WTC11 (cell line): Measurements from ENCODE around the gene POC1A. TPM values are rescaled to one million over a fixed set of nuclear protein-coding genes. Genes with fewer than 3 reads are reported as not detected.

ENCODE experiments used
- ATAC-seq: fragments of 200-7000 bp; cut with Tn5 transposase; 2 replicates; pipeline ENCODE4 v1.10.0; 2021; ENCODE audit warnings: mild to moderate bottlenecking, moderate library complexity
- CTCF ChIA-PET: fragments of 300-600 bp; sonication (Branson Sonifier 250); formaldehyde crosslinking; loops from one replicate; lab custom pipeline; 2021; ENCODE audit warnings: antibody characterized with exemption; lab: Charles Lee
- POLR2A ChIA-PET: fragments of 350-600 bp; sonication (Branson Sonifier 250); formaldehyde crosslinking; loops from one replicate; lab custom pipeline; 2021; ENCODE audit warnings: antibody characterized with exemption; lab: Charles Lee
- DNase-seq: peaks from one replicate; pipeline ENCODE4 v3.0.0; 2021; ENCODE audit warnings: low spot score
- H3K27ac Mint-ChIP-seq: 2 replicates; pipeline ENCODE4 v1.8.0; 2021; ENCODE audit warnings: mixed read lengths
- H3K27me3 Mint-ChIP-seq: 2 replicates; pipeline ENCODE4 v1.8.0; 2021; ENCODE audit warnings: low read depth, mild to moderate bottlenecking, moderate library complexity, mixed read lengths
- H3K36me3 Mint-ChIP-seq: 2 replicates; pipeline ENCODE4 v1.8.0; 2021; ENCODE audit warnings: mixed read lengths
- H3K4me1 Mint-ChIP-seq: 2 replicates; pipeline ENCODE4 v1.8.0; 2022; ENCODE audit warnings: mixed read lengths
- H3K4me3 Mint-ChIP-seq: 2 replicates; pipeline ENCODE4 v1.8.0; 2021; ENCODE audit warnings: mild to moderate bottlenecking, moderate library complexity, mixed read lengths
- H3K9me3 Mint-ChIP-seq: 2 replicates; pipeline ENCODE4 v1.8.0; 2021; ENCODE audit warnings: mixed read lengths
- E2F4 ChIP-seq: sonication (generic); formaldehyde crosslinking; IDR thresholded peaks from 2 replicates; pipeline ENCODE4 v1.8.1; 2022; ENCODE audit warnings: low read depth, mild to moderate bottlenecking, moderate library complexity, missing genetic modification reagents, borderline replicate concordance
- ESRRA ChIP-seq: sonication (generic); formaldehyde crosslinking; IDR thresholded peaks from 2 replicates; pipeline ENCODE4 v1.8.1; 2022; ENCODE audit warnings: mild to moderate bottlenecking, missing genetic modification reagents, borderline replicate concordance
- ETV6 ChIP-seq: sonication (generic); formaldehyde crosslinking; IDR thresholded peaks from 2 replicates; pipeline ENCODE4 v1.8.1; 2022; ENCODE audit warnings: mild to moderate bottlenecking, missing genetic modification reagents
- FOXK1 ChIP-seq: sonication (generic); formaldehyde crosslinking; IDR thresholded peaks from 2 replicates; pipeline ENCODE4 v1.8.0; 2022; ENCODE audit warnings: mild to moderate bottlenecking, moderate library complexity, missing genetic modification reagents
- FOXP1 ChIP-seq: sonication (generic); formaldehyde crosslinking; IDR thresholded peaks from 2 replicates; pipeline ENCODE4 v1.8.0; 2022; ENCODE audit warnings: missing genetic modification reagents, mild to moderate bottlenecking, moderate library complexity, borderline replicate concordance
- IRF1 ChIP-seq: sonication (generic); formaldehyde crosslinking; IDR thresholded peaks from 2 replicates; pipeline ENCODE4 v1.8.0; 2023; ENCODE audit warnings: missing genetic modification reagents
- PRRX2 ChIP-seq: fragments of 250-450 bp; sonication (Bioruptor Pico); IDR thresholded peaks from 2 replicates; pipeline ENCODE4 v1.8.0; 2021; ENCODE audit warnings: mild to moderate bottlenecking
- TEAD1 ChIP-seq: sonication (generic); formaldehyde crosslinking; IDR thresholded peaks from 2 replicates; pipeline ENCODE4 v1.8.0; 2022; ENCODE audit warnings: mild to moderate bottlenecking, missing genetic modification reagents
- TEAD4 ChIP-seq: sonication (generic); formaldehyde crosslinking; IDR thresholded peaks from 2 replicates; pipeline ENCODE4 v1.8.0; 2022; ENCODE audit warnings: mild to moderate bottlenecking, missing genetic modification reagents
- USF2 ChIP-seq: sonication (generic); formaldehyde crosslinking; IDR thresholded peaks from 2 replicates; pipeline ENCODE4 v1.8.1; 2023; ENCODE audit warnings: mild to moderate bottlenecking, missing genetic modification reagents, moderate library complexity
- ZNF138 ChIP-seq: sonication (generic); formaldehyde crosslinking; conservative IDR thresholded peaks from 2 replicates; pipeline ENCODE4 v1.8.1; 2022; ENCODE audit warnings: mild to moderate bottlenecking, moderate library complexity, missing genetic modification reagents
- ZNF281 ChIP-seq: sonication (generic); formaldehyde crosslinking; IDR thresholded peaks from 2 replicates; pipeline ENCODE4 v1.8.0; 2023; ENCODE audit warnings: mild to moderate bottlenecking, missing genetic modification reagents
- ZNF532 ChIP-seq: fragments of 250-450 bp; sonication (Bioruptor Pico); IDR thresholded peaks from 2 replicates; pipeline ENCODE4 v1.9.0; 2021; ENCODE audit warnings: mild to moderate bottlenecking, borderline replicate concordance
- total RNA-seq: library from RNA; stranded (reverse); gene quantifications from 3 replicates; pipeline ENCODE4 v1.2.3, GENCODE V29; 2021
- TF ChIP-seq, protein P1 (sequence below): sonication (generic); formaldehyde crosslinking; IDR thresholded peaks from 2 replicates; pipeline ENCODE4 v1.8.0; 2022; ENCODE audit warnings: mild to moderate bottlenecking, missing genetic modification reagents
- TF ChIP-seq, protein P2 (sequence below): sonication (generic); formaldehyde crosslinking; conservative IDR thresholded peaks from 2 replicates; pipeline ENCODE4 v1.8.1; 2022; ENCODE audit warnings: mild to moderate bottlenecking, missing genetic modification reagents
- TF ChIP-seq, protein P3 (sequence below): sonication (generic); formaldehyde crosslinking; IDR thresholded peaks from 2 replicates; pipeline ENCODE4 v1.8.0; 2022; ENCODE audit warnings: mild to moderate bottlenecking, missing genetic modification reagents
- TF ChIP-seq, protein P4 (sequence below): sonication (generic); formaldehyde crosslinking; IDR thresholded peaks from 2 replicates; pipeline ENCODE4 v1.8.0; 2023; ENCODE audit warnings: missing genetic modification reagents, mild to moderate bottlenecking, borderline replicate concordance

The POC1A gene
- total RNA-seq, 1 experiment from 2014 or later = 31.3 TPM

DNA sequence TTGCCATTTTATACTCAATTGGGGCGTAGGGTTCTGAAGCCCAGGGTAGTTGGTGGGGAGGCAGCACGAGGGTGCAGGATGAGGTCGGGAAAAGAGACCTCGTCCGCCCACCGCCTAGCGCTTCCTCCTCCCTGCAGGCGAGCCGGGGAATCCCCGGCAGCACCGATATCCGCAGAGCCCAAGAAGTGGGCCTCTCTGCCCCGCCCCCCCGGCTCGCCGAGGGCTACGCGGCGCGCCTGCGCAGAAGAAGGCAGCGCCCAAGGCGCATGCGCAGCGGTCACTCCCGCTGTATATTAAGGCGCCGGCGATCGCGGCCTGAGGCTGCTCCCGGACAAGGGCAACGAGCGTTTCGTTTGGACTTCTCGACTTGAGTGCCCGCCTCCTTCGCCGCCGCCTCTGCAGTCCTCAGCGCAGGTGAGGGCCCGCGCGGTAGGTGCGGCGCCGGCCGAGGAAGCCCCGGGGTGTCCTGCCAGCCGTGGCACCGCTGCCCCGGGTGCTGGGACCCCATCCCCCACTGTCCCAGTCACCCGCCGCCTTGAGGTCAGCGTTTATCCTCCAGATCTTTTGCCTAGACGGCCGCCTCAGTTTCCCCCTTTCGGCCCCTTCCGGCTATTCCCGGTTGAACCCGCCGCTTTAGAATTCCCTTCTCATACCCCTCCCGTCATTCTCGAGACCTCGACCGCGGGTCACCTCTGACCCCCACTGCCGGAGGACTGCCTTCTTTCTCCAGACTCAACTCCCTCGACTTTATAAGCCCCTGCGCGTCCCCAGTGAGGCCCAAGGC lies 43.8 kb upstream of the POC1A start, which contains the start of gene ALAS1 (continued):
- TF ChIP-seq ZNF281 (0 out of 2 replicates have a peak, but pooled peaks have one; percentile 20), FOXP1 (peak; percentile 87; the same call in 1 of the 2 replicates), ETV6 (CRISPR knock-in tag) (peak; percentile 18; the same call in 1 of the 2 replicates), TEAD1 (peak; percentile 75; the same call in 1 of the 2 replicates), E2F4 (CRISPR knock-in tag) (no peak), IRF1 (peak; percentile 68), USF2 (peak; percentile 27; the same call in 1 of the 2 replicates), FOXK1 (peak; percentile 34; the same call in 1 of the 2 replicates)
- TF ChIP-seq, protein P1, sequence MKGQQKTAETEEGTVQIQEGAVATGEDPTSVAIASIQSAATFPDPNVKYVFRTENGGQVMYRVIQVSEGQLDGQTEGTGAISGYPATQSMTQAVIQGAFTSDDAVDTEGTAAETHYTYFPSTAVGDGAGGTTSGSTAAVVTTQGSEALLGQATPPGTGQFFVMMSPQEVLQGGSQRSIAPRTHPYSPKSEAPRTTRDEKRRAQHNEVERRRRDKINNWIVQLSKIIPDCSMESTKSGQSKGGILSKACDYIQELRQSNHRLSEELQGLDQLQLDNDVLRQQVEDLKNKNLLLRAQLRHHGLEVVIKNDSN (CRISPR knock-in tag) = peak; percentile 26; the same call in 1 of the 2 replicates
- TF ChIP-seq, protein P2, sequence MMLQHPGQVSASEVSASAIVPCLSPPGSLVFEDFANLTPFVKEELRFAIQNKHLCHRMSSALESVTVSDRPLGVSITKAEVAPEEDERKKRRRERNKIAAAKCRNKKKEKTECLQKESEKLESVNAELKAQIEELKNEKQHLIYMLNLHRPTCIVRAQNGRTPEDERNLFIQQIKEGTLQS (CRISPR knock-in tag) = no peak
- TF ChIP-seq, protein P3, sequence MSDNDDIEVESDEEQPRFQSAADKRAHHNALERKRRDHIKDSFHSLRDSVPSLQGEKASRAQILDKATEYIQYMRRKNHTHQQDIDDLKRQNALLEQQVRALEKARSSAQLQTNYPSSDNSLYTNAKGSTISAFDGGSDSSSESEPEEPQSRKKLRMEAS (CRISPR knock-in tag) = peak; percentile 80

- ChIA-PET POLR2A (interaction anchor here (1.1 kb wide), 1 partner anchor 43 kb away, joined by 4 read pairs; the partner anchor contains the start of gene POC1A), CTCF (interaction anchor here (0.6 to 1.7 kb wide), 9 partner anchors 23 to 250 kb away, joined by 3 to 5 read pairs (median 3); partner anchors contain the start of gene ABHD14A)
- H3K4me1 Mint-ChIP-seq = peaks cover 15% of the 10 kb centered on the region
- ATAC-seq (peak; percentile 30; the same call in 1 of the 2 replicates), DNase-seq (no peak)
- peak overlapping the region; percentile 47 for H3K27ac Mint-ChIP-seq
- peaks cover 11% of the 10 kb centered on the region for H3K27me3 Mint-ChIP-seq
- peak overlapping the region; percentile 93 for H3K4me3 Mint-ChIP-seq
- H3K36me3 Mint-ChIP-seq = peaks cover 17% of the 10 kb centered on the region
- no peaks in the 10 kb centered on the region for H3K9me3 Mint-ChIP-seq
- TF ChIP-seq, protein P4, sequence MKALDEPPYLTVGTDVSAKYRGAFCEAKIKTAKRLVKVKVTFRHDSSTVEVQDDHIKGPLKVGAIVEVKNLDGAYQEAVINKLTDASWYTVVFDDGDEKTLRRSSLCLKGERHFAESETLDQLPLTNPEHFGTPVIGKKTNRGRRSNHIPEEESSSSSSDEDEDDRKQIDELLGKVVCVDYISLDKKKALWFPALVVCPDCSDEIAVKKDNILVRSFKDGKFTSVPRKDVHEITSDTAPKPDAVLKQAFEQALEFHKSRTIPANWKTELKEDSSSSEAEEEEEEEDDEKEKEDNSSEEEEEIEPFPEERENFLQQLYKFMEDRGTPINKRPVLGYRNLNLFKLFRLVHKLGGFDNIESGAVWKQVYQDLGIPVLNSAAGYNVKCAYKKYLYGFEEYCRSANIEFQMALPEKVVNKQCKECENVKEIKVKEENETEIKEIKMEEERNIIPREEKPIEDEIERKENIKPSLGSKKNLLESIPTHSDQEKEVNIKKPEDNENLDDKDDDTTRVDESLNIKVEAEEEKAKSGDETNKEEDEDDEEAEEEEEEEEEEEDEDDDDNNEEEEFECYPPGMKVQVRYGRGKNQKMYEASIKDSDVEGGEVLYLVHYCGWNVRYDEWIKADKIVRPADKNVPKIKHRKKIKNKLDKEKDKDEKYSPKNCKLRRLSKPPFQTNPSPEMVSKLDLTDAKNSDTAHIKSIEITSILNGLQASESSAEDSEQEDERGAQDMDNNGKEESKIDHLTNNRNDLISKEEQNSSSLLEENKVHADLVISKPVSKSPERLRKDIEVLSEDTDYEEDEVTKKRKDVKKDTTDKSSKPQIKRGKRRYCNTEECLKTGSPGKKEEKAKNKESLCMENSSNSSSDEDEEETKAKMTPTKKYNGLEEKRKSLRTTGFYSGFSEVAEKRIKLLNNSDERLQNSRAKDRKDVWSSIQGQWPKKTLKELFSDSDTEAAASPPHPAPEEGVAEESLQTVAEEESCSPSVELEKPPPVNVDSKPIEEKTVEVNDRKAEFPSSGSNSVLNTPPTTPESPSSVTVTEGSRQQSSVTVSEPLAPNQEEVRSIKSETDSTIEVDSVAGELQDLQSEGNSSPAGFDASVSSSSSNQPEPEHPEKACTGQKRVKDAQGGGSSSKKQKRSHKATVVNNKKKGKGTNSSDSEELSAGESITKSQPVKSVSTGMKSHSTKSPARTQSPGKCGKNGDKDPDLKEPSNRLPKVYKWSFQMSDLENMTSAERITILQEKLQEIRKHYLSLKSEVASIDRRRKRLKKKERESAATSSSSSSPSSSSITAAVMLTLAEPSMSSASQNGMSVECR (CRISPR knock-in tag) = no peak; the same call in 1 of the 2 replicates
- TF ChIP-seq TEAD4 (no peak), ZNF532 (CRISPR knock-in tag) (no peak), ZNF138 (no peak), TEAD1 (no peak), PRRX2 (CRISPR knock-in tag) (no peak), ESRRA (CRISPR knock-in tag) (no peak)
These were observed 43.2 kb upstream of the POC1A start for GRCh38 chr3:52197499-52197841.
